Measurements from ENCODE around the gene MACROH2A1. TPM values are rescaled to one million over a fixed set of nuclear protein-coding genes. Genes with fewer than 3 reads are reported as not detected.

The MACROH2A1 gene
- total and polyA plus RNA-seq, 2 of the 4 experiments (the other 2 are of a cell fraction), result 122 to 126 TPM

- intact Hi-C loops (cut with micrococcal nuclease), result no loop called here
- Histone ChIP-seq H3K14ac (replicated peaks; ENCODE audit: low read depth, low read length) (no peak overlapping the region), H3K36me3 (ENCODE audit: control insufficient read depth, insufficient read depth, low read length) (no peaks in the 10 kb centered on the region), H2BK15ac (ENCODE audit: low read depth, low read length) (no peak overlapping the region), H3K4me1 (ENCODE audit: control insufficient read depth, insufficient read depth, low read length) (peaks cover 2% of the 10 kb centered on the region; the same call in 1 of the 2 replicates), H3K23ac (ENCODE audit: low read depth, low read length) (no peak overlapping the region), H3K9me3 (ENCODE audit: control insufficient read depth, insufficient read depth, low read length) (no peaks in the 10 kb centered on the region; the same call in 1 of the 2 replicates), H3K56ac (ENCODE audit: extremely low read depth, insufficient read depth, low read length) (no peak overlapping the region), H2BK5ac (ENCODE audit: low read depth, low read length, poor library complexity, severe bottlenecking) (no peak overlapping the region), H2AFZ (replicated peaks; ENCODE audit: low read length, poor library complexity) (no peak overlapping the region), H4K5ac (ENCODE audit: low read depth, low read length) (no peak overlapping the region), H4K8ac (ENCODE audit: low read depth in 2 of 2, low read length in 2 of 2) (no peak overlapping the region), H2BK120ac (ENCODE audit: low read depth, low read length) (no peak overlapping the region), H3K9ac (ENCODE audit: low read depth, low read length) (no peak overlapping the region), H3K4ac (ENCODE audit: low read depth, low read length) (no peak overlapping the region), H4K20me1 (ENCODE audit: insufficient read depth, low read length) (no peaks in the 10 kb centered on the region), H3K79me1 (ENCODE audit: low read depth in 1 of 2, low read length in 2 of 2) (no peaks in the 10 kb centered on the region), H3K18ac (ENCODE audit: low read depth, low read length) (no peak overlapping the region), H3K4me2 (ENCODE audit: low read depth, low read length) (no peak overlapping the region), H4K91ac (ENCODE audit: insufficient read depth, low read depth, low read length) (no peak overlapping the region), H3K4me3 (ENCODE audit: insufficient read depth, low read depth, low read length) (no peak overlapping the region), H2BK20ac (ENCODE audit: low read depth, low read length) (0 out of 2 replicates have a peak overlapping the region, but pooled peaks have one; percentile 4), H3K27me3 (ENCODE audit: control insufficient read depth, insufficient read depth, low read length) (peaks cover 25% of the 10 kb centered on the region), H2AK9ac (replicated peaks; ENCODE audit: low read depth, low read length, poor library complexity) (no peak overlapping the region), H3K27ac (ENCODE audit: insufficient read depth, low read length) (no peak overlapping the region), H3K9me1 (ENCODE audit: insufficient read depth, low read length) (no peaks in the 10 kb centered on the region), H2AK5ac (ENCODE audit: low read depth, low read length) (no peak overlapping the region)
- ChIA-PET CTCF (no interaction called here), POLR2A (ENCODE audit: unreplicated experiment) (no interaction called here)
- TF ChIP-seq BHLHE40 (IDR thresholded peaks at IDR 0.05; ENCODE audit: low read depth, low read length) (no peak), ELK1 (IDR thresholded peaks at IDR 0.05; ENCODE audit: borderline replicate concordance, low read depth, low read length) (no peak), FOS (IDR thresholded peaks at IDR 0.05; ENCODE audit: low read depth, low read length) (no peak), MXI1 (IDR thresholded peaks at IDR 0.05; ENCODE audit: borderline replicate concordance, low read depth, low read length) (no peak), SMC3 (IDR thresholded peaks at IDR 0.05; ENCODE audit: low read depth, low read length) (no peak), RFX5 (IDR thresholded peaks at IDR 0.05; ENCODE audit: low read depth, low read length) (no peak), MAFK (IDR thresholded peaks at IDR 0.05; ENCODE audit: low read depth, low read length) (no peak), CEBPB (IDR thresholded peaks at IDR 0.05; ENCODE audit: low read depth, low read length) (no peak), NFE2L2 (IDR thresholded peaks at IDR 0.05; ENCODE audit: low read depth, low read length) (no peak), CTCF (conservative IDR thresholded peaks at IDR 0.05; ENCODE audit: low read depth, low read length) (no peak), POLR2A (IDR thresholded peaks at IDR 0.05; ENCODE audit: low read depth, low read length) (no peak), USF2 (IDR thresholded peaks at IDR 0.05; ENCODE audit: low read depth, low read length) (no peak), CHD1 (IDR thresholded peaks at IDR 0.05; ENCODE audit: low read depth, low read length) (no peak), MAZ (IDR thresholded peaks at IDR 0.05; ENCODE audit: borderline replicate concordance, low read depth, low read length) (no peak), RAD21 (IDR thresholded peaks at IDR 0.05; ENCODE audit: low read length) (no peak), RCOR1 (IDR thresholded peaks at IDR 0.05; ENCODE audit: insufficient replicate concordance, low read length) (no peak)
- BruUV-seq (replicated peaks), result no TSS peak
- ATAC-seq (ENCODE audit: low read depth), result no peak
- dilution Hi-C loops (cut with HindIII; ENCODE audit: low sequenced_read_pairs, unreplicated experiment), result no loop called here
- DNase-seq, result no peak
- in situ Hi-C loops (cut with MboI; ENCODE audit: low sequenced_read_pairs), result no loop called here
- no CpG with 5 or more reads among the region's 6 CpGs for WGBS, 2 experiments (ENCODE audit: extremely low coverage in 2 of 2, insufficient read length in 1 of 2)
Measured at GRCh38 chr5:135444881-135445280, 45.9 kb upstream of the MACROH2A1 start.

Measured in IMR-90 (cell line).